Osteoblast (primary cell): ENCODE results near the gene ELMO1. TPM values are rescaled to one million over a fixed set of nuclear protein-coding genes. Genes with fewer than 3 reads are reported as not detected.

Experiments
- DNase-seq: peaks from one replicate; pipeline ENCODE4 v3.0.0; 2011; ENCODE audit warnings: low spot score, mixed read lengths; ENCODE audit not compliant: insufficient read length; ENCODE audit errors: missing footprints
- H2AFZ ChIP-seq: 2 replicates; pipeline ENCODE4 v1.6.0; 2011; ENCODE audit warnings: mild to moderate bottlenecking, low read length
- H3K27ac ChIP-seq: 2 replicates; pipeline ENCODE4 v1.5.1; 2011; ENCODE audit warnings: mild to moderate bottlenecking, low read depth, low read length, moderate library complexity
- H3K27me3 ChIP-seq: 2 replicates; pipeline ENCODE4 v1.6.0; 2012; ENCODE audit warnings: mild to moderate bottlenecking, control low read depth, inconsistent platforms, low read length, moderate library complexity; ENCODE audit not compliant: insufficient read depth
- H3K36me3 ChIP-seq: 2 replicates; pipeline ENCODE4 v1.5.1; 2011; ENCODE audit warnings: mild to moderate bottlenecking, low read length, control low read depth, moderate library complexity; ENCODE audit not compliant: insufficient read depth
- H3K4me1 ChIP-seq: 2 replicates; pipeline ENCODE4 v1.5.1; 2011; ENCODE audit warnings: mild to moderate bottlenecking, low read length, control low read depth, moderate library complexity; ENCODE audit not compliant: insufficient read depth
- H3K4me2 ChIP-seq: 2 replicates; pipeline ENCODE4 v1.6.0; 2011; ENCODE audit warnings: mild to moderate bottlenecking, low read length; ENCODE audit not compliant: insufficient read depth
- H3K4me3 ChIP-seq: fragments of 200-600 bp; sonication (generic); 3 replicates; pipeline ENCODE4 v1.5.1; 2012; ENCODE audit warnings: mild to moderate bottlenecking, low read length, inconsistent platforms; ENCODE audit not compliant: insufficient read depth
- H3K79me2 ChIP-seq: 2 replicates; pipeline ENCODE4 v1.6.0; 2012; ENCODE audit warnings: mild to moderate bottlenecking, low read length, control low read depth, inconsistent platforms; ENCODE audit not compliant: insufficient read depth
- H3K9me3 ChIP-seq: 2 replicates; pipeline ENCODE4 v1.5.1; 2011; ENCODE audit warnings: low read depth, low read length, control low read depth
- H4K20me1 ChIP-seq: 2 replicates; pipeline ENCODE4 v1.6.0; 2012; ENCODE audit warnings: mild to moderate bottlenecking, low read length, control low read depth; ENCODE audit not compliant: insufficient read depth
- total RNA-seq: library from RNA; depleted of rRNA; stranded (reverse); fragments of >200 nt; gene quantifications from 2 replicates; pipeline ENCODE4 v1.2.3, GENCODE V29; 2012
- TF ChIP-seq, protein P1 (sequence below): IDR thresholded peaks from 2 replicates; pipeline ENCODE4 v1.5.1; 2011; ENCODE audit warnings: mild to moderate bottlenecking, low read depth, low read length, moderate library complexity; ENCODE audit errors: extremely low read depth

Gene ELMO1
- total RNA-seq, 1 donor: 2.2 TPM

DNA sequence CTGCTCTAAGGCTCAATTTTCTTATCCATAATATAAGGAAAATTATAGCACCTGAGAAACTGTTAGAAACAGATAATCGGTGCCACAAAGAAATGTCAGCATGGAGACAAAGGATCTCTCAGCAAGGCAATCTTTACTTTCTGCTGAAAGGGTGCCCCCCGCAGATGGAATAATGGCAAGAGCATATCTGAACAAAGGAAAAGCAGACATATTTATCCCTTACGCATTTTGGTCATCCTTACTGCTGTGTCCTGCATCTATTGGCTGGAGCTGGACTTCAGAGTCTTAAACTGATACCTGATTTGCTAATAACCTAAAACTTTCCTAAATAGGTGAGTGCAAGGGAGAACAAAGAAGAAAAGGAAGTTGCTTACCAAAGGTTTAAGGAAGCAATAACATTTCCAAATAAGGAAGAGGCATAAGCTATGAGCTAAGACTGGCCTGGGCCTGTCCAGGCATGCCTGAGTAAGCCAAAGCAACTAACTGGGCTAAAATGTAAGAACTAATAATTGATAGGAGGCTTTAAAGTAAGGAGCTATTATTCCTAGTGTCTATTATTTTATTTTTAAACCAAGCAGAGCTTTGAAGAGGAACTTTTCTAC is 39.6 kb upstream of the ELMO1 start:
- TF ChIP-seq, protein P1, sequence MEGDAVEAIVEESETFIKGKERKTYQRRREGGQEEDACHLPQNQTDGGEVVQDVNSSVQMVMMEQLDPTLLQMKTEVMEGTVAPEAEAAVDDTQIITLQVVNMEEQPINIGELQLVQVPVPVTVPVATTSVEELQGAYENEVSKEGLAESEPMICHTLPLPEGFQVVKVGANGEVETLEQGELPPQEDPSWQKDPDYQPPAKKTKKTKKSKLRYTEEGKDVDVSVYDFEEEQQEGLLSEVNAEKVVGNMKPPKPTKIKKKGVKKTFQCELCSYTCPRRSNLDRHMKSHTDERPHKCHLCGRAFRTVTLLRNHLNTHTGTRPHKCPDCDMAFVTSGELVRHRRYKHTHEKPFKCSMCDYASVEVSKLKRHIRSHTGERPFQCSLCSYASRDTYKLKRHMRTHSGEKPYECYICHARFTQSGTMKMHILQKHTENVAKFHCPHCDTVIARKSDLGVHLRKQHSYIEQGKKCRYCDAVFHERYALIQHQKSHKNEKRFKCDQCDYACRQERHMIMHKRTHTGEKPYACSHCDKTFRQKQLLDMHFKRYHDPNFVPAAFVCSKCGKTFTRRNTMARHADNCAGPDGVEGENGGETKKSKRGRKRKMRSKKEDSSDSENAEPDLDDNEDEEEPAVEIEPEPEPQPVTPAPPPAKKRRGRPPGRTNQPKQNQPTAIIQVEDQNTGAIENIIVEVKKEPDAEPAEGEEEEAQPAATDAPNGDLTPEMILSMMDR: no peak
- no peaks in the 10 kb centered on the region for H4K20me1 ChIP-seq
- no peaks in the 10 kb centered on the region for H3K4me1 ChIP-seq
- no peaks in the 10 kb centered on the region for H3K79me2 ChIP-seq
- no peak overlapping the region for H3K4me2 ChIP-seq
- H3K36me3 ChIP-seq: no peaks in the 10 kb centered on the region
- no peak overlapping the region for H2AFZ ChIP-seq
- H3K27me3 ChIP-seq: no peaks in the 10 kb centered on the region
- no peak overlapping the region for H3K27ac ChIP-seq
- no peak overlapping the region for H3K4me3 ChIP-seq
- no peak for DNase-seq
- H3K9me3 ChIP-seq: peaks cover 2% of the 10 kb centered on the region

DNA sequence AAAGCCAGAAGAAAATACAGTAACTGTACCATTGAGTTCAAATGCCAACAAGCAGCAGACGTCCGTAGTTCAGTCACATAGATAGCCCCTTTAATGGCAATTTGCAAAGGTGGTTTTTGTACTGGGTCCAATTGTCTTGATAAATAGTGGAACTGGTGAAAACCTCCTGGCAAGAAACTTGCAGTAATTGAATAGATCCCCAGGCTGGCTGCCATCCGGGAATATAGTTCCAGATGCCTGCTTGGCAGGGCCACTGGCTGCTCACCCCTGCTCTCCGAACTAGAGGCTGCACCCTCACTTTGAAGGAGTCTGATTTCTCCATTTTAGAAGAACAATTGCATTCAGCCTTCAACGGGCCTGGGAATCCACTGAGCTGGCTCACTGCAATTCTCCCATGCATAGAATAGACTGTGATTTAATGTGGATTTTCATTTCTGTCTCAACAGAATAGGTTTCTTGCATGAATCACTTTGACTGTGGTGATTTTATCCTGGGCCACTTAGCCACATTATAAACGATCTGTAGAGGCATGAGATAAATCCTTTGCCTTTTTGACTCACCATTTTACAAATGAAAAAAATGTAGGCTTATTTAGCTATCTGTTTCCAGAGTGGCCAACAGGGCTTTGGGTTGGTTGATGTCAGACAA is 35.9 kb upstream of the ELMO1 start:
- Histone ChIP-seq H4K20me1 (no peaks in the 10 kb centered on the region), H3K4me3 (no peak overlapping the region), H2AFZ (no peak overlapping the region), H3K79me2 (no peaks in the 10 kb centered on the region), H3K36me3 (no peaks in the 10 kb centered on the region), H3K27ac (no peak overlapping the region), H3K4me1 (no peaks in the 10 kb centered on the region), H3K27me3 (no peaks in the 10 kb centered on the region), H3K4me2 (no peak overlapping the region), H3K9me3 (peaks cover 2% of the 10 kb centered on the region)
- TF ChIP-seq, protein P1: no peak
- no peak for DNase-seq

DNA sequence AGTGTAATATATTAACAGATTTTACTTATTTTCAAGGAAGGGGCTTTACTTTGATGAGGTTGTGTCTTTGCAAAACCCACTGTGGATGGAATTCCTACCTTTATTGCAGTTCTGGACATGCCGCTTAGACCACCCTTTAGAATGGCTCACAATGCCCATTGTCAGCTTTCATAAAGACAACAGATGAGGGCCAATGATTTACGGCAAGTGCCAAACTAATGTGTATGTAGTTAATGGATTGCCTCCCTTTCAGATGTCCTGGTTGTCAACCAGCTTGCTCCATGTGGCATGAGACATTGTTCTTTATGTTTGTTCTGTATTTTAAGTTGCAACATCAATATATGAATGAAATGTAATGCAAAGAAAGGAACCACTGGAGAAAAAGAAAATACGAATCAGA is 35.0 kb upstream of the ELMO1 start:
- no peak overlapping the region for H3K4me2 ChIP-seq
- no peaks in the 10 kb centered on the region for H3K36me3 ChIP-seq
- TF ChIP-seq, protein P1: no peak
- no peaks in the 10 kb centered on the region for H3K27me3 ChIP-seq
- no peaks in the 10 kb centered on the region for H3K4me1 ChIP-seq
- no peaks in the 10 kb centered on the region for H4K20me1 ChIP-seq
- no peak overlapping the region for H2AFZ ChIP-seq
- H3K27ac ChIP-seq: no peak overlapping the region
- peaks cover 2% of the 10 kb centered on the region for H3K9me3 ChIP-seq
- no peak for DNase-seq
- no peaks in the 10 kb centered on the region for H3K79me2 ChIP-seq
- no peak overlapping the region for H3K4me3 ChIP-seq

DNA sequence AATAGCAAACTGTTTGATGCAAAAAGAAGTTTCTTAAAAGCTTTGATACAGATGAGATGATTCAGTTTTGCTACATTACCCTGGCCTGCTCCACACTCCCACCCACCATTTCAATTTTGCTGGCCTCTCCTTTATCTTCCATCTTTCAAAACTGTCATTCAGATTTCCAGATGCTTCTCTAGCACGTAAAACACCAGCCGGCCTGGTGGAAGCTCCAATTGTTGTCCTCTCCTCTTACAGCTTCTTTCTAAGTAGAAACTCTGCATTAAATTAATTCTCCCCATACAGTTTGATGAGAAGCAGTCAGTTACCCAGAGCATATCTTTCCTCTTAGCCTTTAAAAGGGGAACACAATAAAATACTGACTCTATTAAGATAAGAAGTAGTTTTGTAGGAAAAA is 34.3 kb upstream of the ELMO1 start:
- Histone ChIP-seq H2AFZ (no peak overlapping the region), H3K4me3 (no peak overlapping the region), H3K36me3 (no peaks in the 10 kb centered on the region), H3K9me3 (peaks cover 2% of the 10 kb centered on the region), H3K27me3 (no peaks in the 10 kb centered on the region), H3K4me2 (no peak overlapping the region), H4K20me1 (no peaks in the 10 kb centered on the region), H3K27ac (no peak overlapping the region), H3K79me2 (no peaks in the 10 kb centered on the region), H3K4me1 (no peaks in the 10 kb centered on the region)
- TF ChIP-seq, protein P1: no peak
- no peak for DNase-seq
